Caco-2 (cell line): ENCODE data around the gene DDX52. TPM values are rescaled to one million over a fixed set of nuclear protein-coding genes. Genes with fewer than 3 reads are reported as not detected.

ENCODE experiments used
- BruUV-seq: library from RNA; stranded (reverse); fragments of 400-500 nt; replicated peaks from 2 replicates; lab custom pipeline; 2021; lab: Mats Ljungman, UMichigan
- CTCF ChIA-PET: fragments of 300-600 bp; sonication (Branson Sonifier 250); formaldehyde crosslinking; loops from one replicate; lab custom pipeline; 2022; ENCODE audit warnings: antibody characterized with exemption; lab: Charles Lee
- POLR2A ChIA-PET: fragments of 300-600 bp; sonication (Branson Sonifier 250); formaldehyde crosslinking; loops from one replicate; lab custom pipeline; 2022; ENCODE audit warnings: antibody characterized with exemption; lab: Charles Lee
- DNase-seq, 2 experiments: peaks; one replicate each; pipeline versions ENCODE4 v3.0.0 to v3.0.0-alpha.2; 2020 to 2022
- H3K27me3 ChIP-seq: replicated peaks from 2 replicates; pipeline ENCODE4 v1.6.0; 2011; ENCODE audit warnings: low read length; ENCODE audit not compliant: control insufficient read depth, insufficient read depth
- H3K36me3 ChIP-seq: 2 replicates; pipeline ENCODE4 v1.5.1; 2011; ENCODE audit warnings: low read length; ENCODE audit not compliant: control insufficient read depth, insufficient read depth
- H3K4me1 ChIP-seq: fragments of 250-450 bp; sonication (Bioruptor Pico); 2 replicates; pipeline ENCODE4 v1.5.1; 2020; ENCODE audit warnings: mild to moderate bottlenecking
- H3K4me3 ChIP-seq: 2 replicates; pipeline ENCODE4 v1.5.1; 2011; ENCODE audit warnings: low read depth, mild to moderate bottlenecking, control low read depth, low read length
- H3K9me3 ChIP-seq: fragments of 250-450 bp; sonication (Bioruptor Pico); 2 replicates; pipeline ENCODE4 v1.5.1; 2020; ENCODE audit warnings: mild to moderate bottlenecking, moderate library complexity
- H3K27ac Mint-ChIP-seq: one replicate; pipeline ENCODE4 v1.8.0; 2022; ENCODE audit warnings: mixed read lengths; ENCODE audit not compliant: unreplicated experiment
- H3K27me3 Mint-ChIP-seq: one replicate; pipeline ENCODE4 v1.8.0; 2022; ENCODE audit warnings: mixed read lengths; ENCODE audit not compliant: insufficient read depth, unreplicated experiment
- H3K36me3 Mint-ChIP-seq: one replicate; pipeline ENCODE4 v1.8.0; 2022; ENCODE audit warnings: mild to moderate bottlenecking, mixed read lengths; ENCODE audit not compliant: insufficient read depth, unreplicated experiment
- H3K4me1 Mint-ChIP-seq: one replicate; pipeline ENCODE4 v1.8.0; 2022; ENCODE audit warnings: low read depth, mixed read lengths; ENCODE audit not compliant: unreplicated experiment
- H3K4me3 Mint-ChIP-seq: one replicate; pipeline ENCODE4 v1.8.0; 2022; ENCODE audit warnings: mild to moderate bottlenecking, moderate library complexity, mixed read lengths; ENCODE audit not compliant: unreplicated experiment
- H3K9me3 Mint-ChIP-seq: one replicate; pipeline ENCODE4 v1.8.0; 2022; ENCODE audit warnings: mixed read lengths; ENCODE audit not compliant: unreplicated experiment
- intact Hi-C: fragments of 100-400 bp; cut with micrococcal nuclease; formaldehyde crosslinking; loops from one replicate; pipeline ENCODE4 v1.10.0; 2022; ENCODE audit not compliant: unreplicated experiment
- total RNA-seq: library from RNA; stranded (reverse); gene quantifications from 2 replicates; pipeline ENCODE4 v1.2.3, GENCODE V29; 2022
- TF ChIP-seq, protein P1 (sequence below), 2 experiments: fragments of 200-600 bp in 1 of 2; IDR thresholded peaks; 1 replicate in 1 of 2; 2 replicates in 1 of 2; pipeline versions ENCODE4 v1.5.1 to v1.8.0; 2011 to 2022; ENCODE audit warnings: antibody characterized with exemption in 1 of 2, control low read depth in 1 of 2, inconsistent platforms in 1 of 2, low read depth in 1 of 2, low read length in 1 of 2, mild to moderate bottlenecking in 1 of 2, moderate library complexity in 1 of 2; ENCODE audit not compliant: insufficient read depth in 1 of 2, severe bottlenecking in 1 of 2, unreplicated experiment in 1 of 2

Gene DDX52
- total RNA-seq, 1 experiment from 2014 or later: 85.1 TPM

DNA sequence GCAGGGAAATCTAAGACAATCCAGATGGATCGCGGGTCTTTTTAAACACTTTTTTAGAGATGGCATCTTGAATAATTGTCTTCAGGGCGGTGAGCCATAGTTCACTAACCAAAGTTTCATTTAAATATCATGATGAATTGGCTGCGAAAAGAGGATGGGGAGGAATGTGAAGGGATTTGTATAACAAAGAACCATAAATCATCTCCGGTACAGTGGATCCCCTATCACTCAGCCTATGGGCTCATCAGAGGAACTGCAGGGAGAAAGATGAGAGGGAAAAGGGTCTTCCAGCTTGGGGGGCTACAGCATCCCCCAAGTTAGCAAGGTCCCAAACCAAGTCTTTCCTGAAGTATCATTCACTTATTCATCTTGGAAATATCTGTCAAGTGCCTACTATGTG is 16.7 kb upstream of the DDX52 start:
- CTCF ChIA-PET: no interaction called here
- Mint-ChIP-seq H3K36me3 (no peaks in the 10 kb centered on the region), H3K9me3 (no peaks in the 10 kb centered on the region), H3K27me3 (no peaks in the 10 kb centered on the region), H3K27ac (no peak overlapping the region), H3K4me1 (peaks cover 20% of the 10 kb centered on the region), H3K4me3 (no peak overlapping the region)
- Histone ChIP-seq H3K27me3 (no peaks in the 10 kb centered on the region), H3K4me3 (no peak overlapping the region), H3K4me1 (peaks cover 5% of the 10 kb centered on the region; the same call in 1 of the 2 replicates), H3K9me3 (no peaks in the 10 kb centered on the region), H3K36me3 (no peaks in the 10 kb centered on the region)
- TF ChIP-seq, protein P1, sequence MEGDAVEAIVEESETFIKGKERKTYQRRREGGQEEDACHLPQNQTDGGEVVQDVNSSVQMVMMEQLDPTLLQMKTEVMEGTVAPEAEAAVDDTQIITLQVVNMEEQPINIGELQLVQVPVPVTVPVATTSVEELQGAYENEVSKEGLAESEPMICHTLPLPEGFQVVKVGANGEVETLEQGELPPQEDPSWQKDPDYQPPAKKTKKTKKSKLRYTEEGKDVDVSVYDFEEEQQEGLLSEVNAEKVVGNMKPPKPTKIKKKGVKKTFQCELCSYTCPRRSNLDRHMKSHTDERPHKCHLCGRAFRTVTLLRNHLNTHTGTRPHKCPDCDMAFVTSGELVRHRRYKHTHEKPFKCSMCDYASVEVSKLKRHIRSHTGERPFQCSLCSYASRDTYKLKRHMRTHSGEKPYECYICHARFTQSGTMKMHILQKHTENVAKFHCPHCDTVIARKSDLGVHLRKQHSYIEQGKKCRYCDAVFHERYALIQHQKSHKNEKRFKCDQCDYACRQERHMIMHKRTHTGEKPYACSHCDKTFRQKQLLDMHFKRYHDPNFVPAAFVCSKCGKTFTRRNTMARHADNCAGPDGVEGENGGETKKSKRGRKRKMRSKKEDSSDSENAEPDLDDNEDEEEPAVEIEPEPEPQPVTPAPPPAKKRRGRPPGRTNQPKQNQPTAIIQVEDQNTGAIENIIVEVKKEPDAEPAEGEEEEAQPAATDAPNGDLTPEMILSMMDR (IDR thresholded peaks at IDR 0.05; ENCODE audit: insufficient read depth in 1 of 2, low read depth in 1 of 2, low read length in 1 of 2, severe bottlenecking in 1 of 2, unreplicated experiment in 1 of 2): no peak
- no TSS peak for BruUV-seq
- DNase-seq: no peak
- intact Hi-C loops: no loop called here
- POLR2A ChIA-PET: no interaction called here

DNA sequence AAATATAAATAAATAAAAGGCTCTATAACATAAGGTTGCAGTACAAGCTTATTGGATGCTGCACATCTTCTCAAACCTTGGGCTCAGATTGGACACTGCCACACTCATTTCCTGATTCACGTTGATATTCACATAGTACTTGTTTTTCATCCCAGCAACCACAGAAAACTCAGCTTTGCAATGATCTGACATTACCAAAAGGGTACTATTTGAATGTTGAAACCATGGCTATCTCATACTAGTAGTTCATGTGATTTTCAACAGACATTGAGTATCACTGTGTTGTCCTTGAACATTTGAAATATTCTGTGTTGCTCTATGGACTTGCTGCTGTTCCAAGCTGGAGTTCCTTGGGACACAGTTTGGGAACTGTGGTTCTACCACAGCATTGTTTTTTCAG is 14.0 kb upstream of the DDX52 start:
- DNase-seq: no peak
- BruUV-seq: no TSS peak
- Mint-ChIP-seq H3K9me3 (no peaks in the 10 kb centered on the region), H3K27ac (no peak overlapping the region), H3K4me1 (peaks cover 7% of the 10 kb centered on the region), H3K27me3 (no peaks in the 10 kb centered on the region), H3K4me3 (no peak overlapping the region), H3K36me3 (no peaks in the 10 kb centered on the region)
- Histone ChIP-seq H3K4me1 (peaks cover 2% of the 10 kb centered on the region; the same call in 1 of the 2 replicates), H3K27me3 (no peaks in the 10 kb centered on the region), H3K36me3 (no peaks in the 10 kb centered on the region), H3K4me3 (no peak overlapping the region), H3K9me3 (no peaks in the 10 kb centered on the region)
- ChIA-PET POLR2A (no interaction called here), CTCF (no interaction called here)
- intact Hi-C loops: no loop called here
- TF ChIP-seq, protein P1 (IDR thresholded peaks at IDR 0.05; ENCODE audit: insufficient read depth in 1 of 2, low read depth in 1 of 2, low read length in 1 of 2, severe bottlenecking in 1 of 2, unreplicated experiment in 1 of 2): no peak

DNA sequence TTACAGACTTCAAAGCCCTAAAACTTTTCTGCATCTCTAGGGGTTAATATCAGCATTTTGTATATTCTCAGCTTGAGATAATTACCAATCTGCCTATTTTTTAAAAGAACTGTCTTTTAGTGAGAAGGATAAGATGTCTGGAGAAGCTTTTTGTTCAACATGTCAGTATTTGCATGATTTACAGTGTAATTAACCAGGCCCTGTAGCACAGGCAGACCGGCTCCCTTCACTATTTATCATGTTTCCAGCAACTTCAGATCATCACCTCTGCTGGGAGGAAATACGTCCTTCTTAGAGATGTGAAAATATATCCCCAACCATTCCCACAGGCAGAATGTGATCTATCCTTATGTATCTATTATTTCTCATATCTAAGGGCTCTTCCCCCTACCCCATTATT is 8.6 kb upstream of the DDX52 start:
- intact Hi-C loops: loop anchor here (5.0 kb wide), 1 partner anchor 55 kb away; no protein-coding TSS in a partner anchor
- DNase-seq: no peak
- no peak overlapping the region for H3K4me3 Mint-ChIP-seq
- H3K36me3 ChIP-seq: no peaks in the 10 kb centered on the region
- no peak overlapping the region for H3K27ac Mint-ChIP-seq
- no peaks in the 10 kb centered on the region for H3K36me3 Mint-ChIP-seq
- H3K4me3 ChIP-seq: no peak overlapping the region
- CTCF ChIA-PET: interaction anchor here (0.6 kb wide), 1 partner anchor 165 kb away, joined by 3 read pairs; no protein-coding TSS in a partner anchor
- H3K4me1 Mint-ChIP-seq: peaks cover 6% of the 10 kb centered on the region
- no TSS peak for BruUV-seq
- POLR2A ChIA-PET: no interaction called here
- no peaks in the 10 kb centered on the region for H3K9me3 Mint-ChIP-seq
- no peaks in the 10 kb centered on the region for H3K27me3 ChIP-seq
- no peaks in the 10 kb centered on the region for H3K9me3 ChIP-seq
- H3K4me1 ChIP-seq: peaks cover 13% of the 10 kb centered on the region
- H3K27me3 Mint-ChIP-seq: no peaks in the 10 kb centered on the region
- TF ChIP-seq, protein P1 (IDR thresholded peaks at IDR 0.05; ENCODE audit: insufficient read depth in 1 of 2, low read depth in 1 of 2, low read length in 1 of 2, severe bottlenecking in 1 of 2, unreplicated experiment in 1 of 2): no peak
